ENCODE results near the gene NEGR1. TPM values are rescaled to one million over a fixed set of nuclear protein-coding genes. Genes with fewer than 3 reads are reported as not detected.

NEGR1 gene
- total RNA-seq, 1 donor = 20.7 TPM

DNA sequence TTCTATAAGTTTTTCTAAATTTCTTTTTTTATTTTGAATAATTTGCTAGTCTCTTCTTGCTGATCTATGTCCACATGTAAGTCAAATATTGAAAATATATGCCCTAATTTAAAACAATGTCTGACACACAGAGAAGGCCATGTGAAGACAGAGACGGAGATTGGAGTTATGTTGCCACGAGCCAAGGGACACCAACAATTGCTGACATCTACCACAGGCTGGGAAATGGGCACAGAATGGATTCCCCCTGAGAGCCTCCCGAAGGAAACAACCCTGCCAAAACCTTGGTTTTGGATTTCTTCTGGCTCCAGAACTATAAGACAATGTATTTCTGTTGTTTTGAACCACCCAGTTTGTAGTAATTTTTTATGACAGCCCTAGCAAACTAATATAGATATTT is 716.5 kb downstream of the NEGR1 start:
- H3K4me3 ChIP-seq (ENCODE audit: low read depth, low read length) = no peak overlapping the region
- TF ChIP-seq, protein P1, sequence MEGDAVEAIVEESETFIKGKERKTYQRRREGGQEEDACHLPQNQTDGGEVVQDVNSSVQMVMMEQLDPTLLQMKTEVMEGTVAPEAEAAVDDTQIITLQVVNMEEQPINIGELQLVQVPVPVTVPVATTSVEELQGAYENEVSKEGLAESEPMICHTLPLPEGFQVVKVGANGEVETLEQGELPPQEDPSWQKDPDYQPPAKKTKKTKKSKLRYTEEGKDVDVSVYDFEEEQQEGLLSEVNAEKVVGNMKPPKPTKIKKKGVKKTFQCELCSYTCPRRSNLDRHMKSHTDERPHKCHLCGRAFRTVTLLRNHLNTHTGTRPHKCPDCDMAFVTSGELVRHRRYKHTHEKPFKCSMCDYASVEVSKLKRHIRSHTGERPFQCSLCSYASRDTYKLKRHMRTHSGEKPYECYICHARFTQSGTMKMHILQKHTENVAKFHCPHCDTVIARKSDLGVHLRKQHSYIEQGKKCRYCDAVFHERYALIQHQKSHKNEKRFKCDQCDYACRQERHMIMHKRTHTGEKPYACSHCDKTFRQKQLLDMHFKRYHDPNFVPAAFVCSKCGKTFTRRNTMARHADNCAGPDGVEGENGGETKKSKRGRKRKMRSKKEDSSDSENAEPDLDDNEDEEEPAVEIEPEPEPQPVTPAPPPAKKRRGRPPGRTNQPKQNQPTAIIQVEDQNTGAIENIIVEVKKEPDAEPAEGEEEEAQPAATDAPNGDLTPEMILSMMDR (IDR thresholded peaks at IDR 0.05; ENCODE audit: insufficient read depth, low read length) = no peak

DNA sequence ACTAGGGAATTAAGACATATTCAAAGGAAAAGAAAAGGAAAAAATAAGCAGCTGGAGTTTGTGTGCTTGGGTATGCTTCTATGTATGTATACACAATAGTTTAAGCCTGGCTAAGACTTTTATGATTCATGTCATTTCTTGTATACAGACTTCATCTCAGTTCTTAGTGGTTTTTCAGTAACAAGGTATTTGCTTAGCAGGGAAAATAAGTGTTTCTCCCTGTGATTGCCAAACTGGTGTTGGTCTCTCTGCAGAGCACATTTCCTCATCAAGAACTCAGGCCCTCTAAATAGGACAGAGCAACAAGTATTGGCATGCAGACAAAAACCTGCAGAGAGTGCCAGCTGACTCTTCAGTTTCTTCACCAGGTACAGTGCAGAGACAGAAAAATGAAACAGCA is 717.1 kb downstream of the NEGR1 start:
- TF ChIP-seq, protein P1 (IDR thresholded peaks at IDR 0.05; ENCODE audit: insufficient read depth, low read length) = no peak
- H3K4me3 ChIP-seq (ENCODE audit: low read depth, low read length) = no peak overlapping the region
- peak; percentile 29 for DNase-seq (ENCODE audit: low read depth)

More for the DNA sequence above, 716.5 kb downstream of the NEGR1 start:
- DNase-seq (ENCODE audit: low read depth) = no peak

DNA sequence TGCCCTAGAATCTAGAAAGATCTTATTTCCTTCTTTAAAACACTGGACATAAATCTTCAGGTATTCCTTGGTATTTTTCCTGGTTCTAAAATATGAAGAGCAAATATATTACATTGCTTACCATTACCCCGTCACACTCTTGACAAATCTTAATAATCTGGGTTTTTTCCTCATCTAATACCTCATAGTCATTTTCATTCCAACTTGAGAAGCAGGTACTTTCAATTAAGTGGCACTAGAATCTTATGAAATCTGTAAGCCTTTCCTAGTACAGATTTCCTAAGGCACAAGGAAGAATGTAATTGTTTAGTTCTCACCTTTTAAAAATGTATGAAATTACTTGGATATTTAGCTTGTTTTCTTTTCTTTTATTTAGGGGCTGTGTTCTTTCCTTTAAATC is 720.0 kb downstream of the NEGR1 start:
- H3K4me3 ChIP-seq (ENCODE audit: low read depth, low read length) = no peak overlapping the region
- TF ChIP-seq, protein P1 (IDR thresholded peaks at IDR 0.05; ENCODE audit: insufficient read depth, low read length) = no peak
- no peak for DNase-seq (ENCODE audit: low read depth)

DNA sequence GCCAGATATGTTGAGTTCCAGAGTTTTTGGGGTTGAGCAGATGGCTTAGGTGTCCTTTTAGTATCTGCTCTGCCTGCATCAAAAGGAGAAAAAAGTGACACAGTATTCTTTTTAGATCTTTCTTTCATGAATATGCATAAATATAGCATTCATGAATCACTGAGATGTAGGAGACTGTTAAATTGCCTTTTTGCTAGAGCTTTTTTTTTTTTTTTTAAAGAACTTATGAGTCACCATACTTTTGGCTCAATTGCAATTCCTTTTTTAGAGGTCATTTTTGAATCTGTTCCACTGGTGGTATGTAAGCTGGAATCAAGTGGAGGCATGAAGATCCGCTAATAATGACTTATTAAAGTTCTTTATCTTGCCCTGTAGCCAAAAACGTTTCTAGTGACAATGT is 720.6 kb downstream of the NEGR1 start:
- peak overlapping the region; percentile 26 for H3K4me3 ChIP-seq (ENCODE audit: low read depth, low read length)
- TF ChIP-seq, protein P1 (IDR thresholded peaks at IDR 0.05; ENCODE audit: insufficient read depth, low read length) = no peak
- DNase-seq (ENCODE audit: low read depth) = peak; percentile 89

DNA sequence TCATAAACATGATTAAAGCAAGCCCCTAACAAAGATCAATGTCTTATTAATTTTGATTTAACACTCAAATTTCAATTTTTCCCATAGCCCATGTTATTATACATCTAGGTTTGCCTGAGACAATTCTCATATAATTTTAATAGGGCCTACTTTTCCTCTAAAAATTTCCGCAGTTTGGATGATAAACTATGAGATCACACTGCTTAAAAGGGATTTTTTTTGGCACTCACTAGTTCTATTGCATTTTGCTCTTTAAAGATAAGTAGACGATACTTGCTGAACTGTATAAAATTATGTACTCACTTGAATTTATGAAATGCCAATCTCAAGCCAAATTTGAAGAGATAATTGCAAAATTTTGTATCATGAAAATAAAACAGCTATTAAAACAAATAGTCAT is 721.1 kb downstream of the NEGR1 start:
- DNase-seq (ENCODE audit: low read depth) = peak; percentile 59
- no peak overlapping the region for H3K4me3 ChIP-seq (ENCODE audit: low read depth, low read length)
- TF ChIP-seq, protein P1 (IDR thresholded peaks at IDR 0.05; ENCODE audit: insufficient read depth, low read length) = no peak

DNA sequence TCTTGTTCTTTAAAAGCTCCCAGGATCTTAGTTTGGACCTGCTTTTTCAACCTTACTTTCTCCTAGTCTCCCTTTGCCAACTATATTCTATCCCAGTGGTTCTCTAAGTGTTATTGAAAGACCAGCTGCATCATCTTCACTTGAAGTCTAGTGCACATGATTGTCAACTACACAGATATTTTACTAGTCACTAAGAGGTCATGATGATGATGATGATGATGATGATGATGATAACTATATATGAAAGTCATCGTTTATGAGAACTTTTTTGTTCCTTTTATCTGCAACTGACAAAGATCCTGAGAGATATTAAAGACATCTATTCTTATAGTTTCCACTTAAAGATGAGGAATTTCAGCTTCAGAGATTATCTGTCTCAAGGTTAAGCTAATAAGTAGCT is 722.5 kb downstream of the NEGR1 start:
- H3K4me3 ChIP-seq (ENCODE audit: low read depth, low read length) = no peak overlapping the region
- no peak for DNase-seq (ENCODE audit: low read depth)

DNA sequence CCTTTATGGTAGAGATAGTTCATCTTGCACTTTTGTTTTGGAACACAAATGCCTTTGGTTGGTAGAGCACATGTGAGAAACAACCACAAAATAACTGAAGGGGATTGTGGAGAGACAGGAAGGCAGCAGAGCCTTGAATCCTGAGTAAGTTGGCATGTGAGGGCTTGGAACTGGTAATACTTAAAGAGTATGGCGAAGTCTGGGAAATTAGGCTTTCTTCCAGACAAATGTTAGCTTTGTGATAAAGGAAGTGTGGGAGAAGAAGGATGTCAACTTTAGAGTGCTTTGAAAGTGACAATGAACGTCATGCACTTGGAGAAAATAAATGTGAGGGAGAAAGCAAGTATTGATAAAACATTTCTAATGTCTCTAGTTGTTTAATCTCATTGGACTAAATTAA is 725.2 kb downstream of the NEGR1 start:
- no peak for DNase-seq (ENCODE audit: low read depth)
- no peak overlapping the region for H3K4me3 ChIP-seq (ENCODE audit: low read depth, low read length)
- TF ChIP-seq, protein P1 (IDR thresholded peaks at IDR 0.05; ENCODE audit: insufficient read depth, low read length) = no peak

More for the DNA sequence above, 722.5 kb downstream of the NEGR1 start:
- TF ChIP-seq, protein P1 (IDR thresholded peaks at IDR 0.05; ENCODE audit: insufficient read depth, low read length) = no peak

Measured in fibroblast of the aortic adventitia (primary cell).